ENCODE results near the gene TRAF6.

DNA sequence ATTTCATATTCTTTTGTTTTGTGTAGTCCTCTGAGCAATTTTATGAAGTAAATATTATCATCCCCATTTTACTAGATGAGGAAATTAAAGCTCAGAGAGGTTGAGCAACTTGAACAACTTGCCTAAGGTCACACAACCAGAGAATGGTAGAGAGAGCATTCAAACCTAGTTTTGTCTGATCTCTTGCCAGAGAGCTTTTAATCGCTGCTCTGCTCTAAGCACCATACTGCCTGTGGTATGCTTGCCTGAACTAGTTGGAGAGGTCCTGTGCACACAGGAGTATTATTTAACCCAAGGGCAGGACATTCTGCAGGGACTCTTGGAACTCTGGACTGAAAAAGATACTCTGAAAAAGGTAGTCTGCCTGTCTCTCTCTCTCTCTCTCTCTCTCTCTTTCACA lies 38.5 kb downstream of the TRAF6 start:
- TF ChIP-seq POLR2A (IDR thresholded peaks at IDR 0.05; ENCODE audit: low read length) (no peak), GATA1 (IDR thresholded peaks at IDR 0.05; ENCODE audit: low read depth, low read length) (no peak)

All from erythroblast (primary cell).